ENCODE measurements around the gene EXOSC1. TPM values are rescaled to one million over a fixed set of nuclear protein-coding genes. Genes with fewer than 3 reads are reported as not detected.

The EXOSC1 gene
- total and polyA plus RNA-seq, 2 of the 13 experiments (the other 11 are each of a cell fraction or from before 2014, with no cell fraction given), result 36.3 to 39.9 TPM

GRCh38 chr10:97452352-97452751, 6.5 kb upstream of the EXOSC1 start:
- peaks cover 12% of the 10 kb centered on the region for H3K79me2 ChIP-seq (ENCODE audit: insufficient read depth, low read length)
- no peak overlapping the region for H2AFZ ChIP-seq (ENCODE audit: low read length)
- DNase-seq (ENCODE audit: low spot score), result no peak
- no peaks in the 10 kb centered on the region for H3K27me3 ChIP-seq (ENCODE audit: control insufficient read depth in 1 of 2, insufficient read depth in 2 of 2, low read length in 2 of 2)
- H3K27ac ChIP-seq (ENCODE audit: extremely low read length, insufficient read depth, low read length), result no peak overlapping the region
- TF ChIP-seq KAT7 (CRISPR knock-in tag; IDR thresholded peaks at IDR 0.05; ENCODE audit: borderline replicate concordance), result no peak
- TF ChIP-seq POLR2A (IDR thresholded peaks at IDR 0.05; ENCODE audit: insufficient read depth in 1 of 2, low read depth in 2 of 2, low read length in 2 of 2), result 0 out of 4 replicates have a peak, but pooled peaks of 1 of the 2 experiments have one; percentile 9
- no peak overlapping the region for H3K9ac ChIP-seq (ENCODE audit: insufficient read depth, low read depth, low read length)
- ChIA-PET POLR2A (interaction anchor here (0.9 kb wide), 1 partner anchor 12 kb away, joined by 3 read pairs; no protein-coding TSS in a partner anchor), CTCF (ENCODE audit: low intra/inter-chr PET ratio, low total read pairs) (no interaction called here)
- no peak overlapping the region for H3K4me2 ChIP-seq (ENCODE audit: low read depth, low read length)
- no peak for ATAC-seq
- BruUV-seq (replicated peaks), result no TSS peak
- H3K4me3 ChIP-seq (replicated peaks in 1 of 3; ENCODE audit: insufficient read depth in 1 of 3, low read depth in 2 of 3, low read length in 3 of 3), result no peak overlapping the region
- in situ Hi-C loops (cut with HindIII; ENCODE audit: extremely low pct_ligation_motif_present, low pct_unique_long_range_greater_than_20kb), result no loop called here
- H3K36me3 ChIP-seq (replicated peaks in 1 of 2; ENCODE audit: control insufficient read depth in 1 of 2, insufficient read depth in 2 of 2, low read length in 2 of 2), result peaks cover 26 to 65% of the 10 kb centered on the region in 2 experiments
- WGBS (ENCODE audit: low lambda C conversion rate), result 89% methylated on average over 6 of the region's 6 CpGs
- H3K9me3 ChIP-seq (ENCODE audit: low read length), result no peaks in the 10 kb centered on the region
- intact Hi-C loops (cut with micrococcal nuclease; ENCODE audit: unreplicated experiment), result no loop called here
- peaks cover 21% of the 10 kb centered on the region for H3K4me1 ChIP-seq (ENCODE audit: insufficient read depth, low read length)
- no peak for FAIRE-seq
- peaks cover 6% of the 10 kb centered on the region; the same call in 1 of the 2 replicates for H4K20me1 ChIP-seq (ENCODE audit: insufficient read depth, low read length)

- Histone ChIP-seq H3K9ac (ENCODE audit: insufficient read depth, low read depth, low read length) (no peak overlapping the region), H3K4me2 (ENCODE audit: low read depth, low read length) (no peak overlapping the region), H3K36me3 (replicated peaks in 1 of 2; ENCODE audit: control insufficient read depth in 1 of 2, insufficient read depth in 2 of 2, low read length in 2 of 2) (peaks cover 26 to 59% of the 10 kb centered on the region in 2 experiments), H3K27ac (ENCODE audit: extremely low read length, insufficient read depth, low read length) (no peak overlapping the region), H3K9me3 (ENCODE audit: low read length) (no peaks in the 10 kb centered on the region), H3K4me1 (ENCODE audit: insufficient read depth, low read length) (peaks cover 29% of the 10 kb centered on the region), H3K79me2 (ENCODE audit: insufficient read depth, low read length) (peaks cover 18% of the 10 kb centered on the region), H2AFZ (ENCODE audit: low read length) (no peak overlapping the region), H3K4me3 (replicated peaks in 1 of 3; ENCODE audit: insufficient read depth in 1 of 3, low read depth in 2 of 3, low read length in 3 of 3) (no peak overlapping the region), H3K27me3 (ENCODE audit: control insufficient read depth in 1 of 2, insufficient read depth in 2 of 2, low read length in 2 of 2) (no peaks in the 10 kb centered on the region), H4K20me1 (ENCODE audit: insufficient read depth, low read length) (peaks cover 8% of the 10 kb centered on the region; the same call in 1 of the 2 replicates)
- no TSS peak for BruUV-seq (replicated peaks)
- no peak for TF ChIP-seq ZNF605 (CRISPR knock-in tag; IDR thresholded peaks at IDR 0.05)
- TF ChIP-seq POLR2G (IDR thresholded peaks at IDR 0.05; ENCODE audit: low read depth, low read length), result 0 out of 2 replicates have a peak, but pooled peaks have one; percentile 12
- TF ChIP-seq AGO2 (optimal IDR thresholded peaks at IDR 0.05; ENCODE audit: low read depth, low read length), result peak; percentile 34
- TF ChIP-seq ZKSCAN5 (CRISPR knock-in tag; IDR thresholded peaks at IDR 0.05), result no peak
- no peak for TF ChIP-seq TAF15 (IDR thresholded peaks at IDR 0.05; ENCODE audit: low read depth, low read length, poor library complexity, severe bottlenecking)
- FAIRE-seq (no peak), ATAC-seq (no peak), DNase-seq (ENCODE audit: low spot score) (no peak)
- in situ Hi-C loops (cut with HindIII; ENCODE audit: extremely low pct_ligation_motif_present, low pct_unique_long_range_greater_than_20kb), result no loop called here
- CTCF ChIA-PET (ENCODE audit: low intra/inter-chr PET ratio, low total read pairs), result no interaction called here
- WGBS (ENCODE audit: low lambda C conversion rate), result 97% methylated on average over 13 of the region's 17 CpGs
- intact Hi-C loops (cut with micrococcal nuclease; ENCODE audit: unreplicated experiment), result no loop called here
- POLR2A ChIA-PET, result no interaction called here
Measured at GRCh38 chr10:97451605-97452004, 5.8 kb upstream of the EXOSC1 start.

All from HepG2 (cell line).